SK-N-SH (cell line): ENCODE measurements around the gene YOD1. TPM values are rescaled to one million over a fixed set of nuclear protein-coding genes. Genes with fewer than 3 reads are reported as not detected.

Experiments used
- CTCF ChIA-PET: fragments of 300-600, 350-600 bp; formaldehyde crosslinking; extraction: SDS; loops from one replicate; lab custom pipeline; 2021; lab: Yijun Ruan, JAX
- POLR2A ChIA-PET: fragments of 350-600 bp; sonication (Branson Sonifier 250); formaldehyde crosslinking; extraction: SDS; loops from one replicate; lab custom pipeline; 2020; ENCODE audit warnings: antibody characterized with exemption, inconsistent platforms; lab: Yijun Ruan, JAX
- DNase-seq: peaks from one replicate; pipeline ENCODE4 v3.0.0; 2012
- H2AFZ ChIP-seq: fragments of 200-600 bp; sonication (generic); 2 replicates; pipeline ENCODE4 v1.8.1; 2016; ENCODE audit warnings: antibody characterized with exemption, mild to moderate bottlenecking, low read depth
- H3F3A ChIP-seq: fragments of 200-600 bp; sonication (generic); replicated peaks from 2 replicates; pipeline ENCODE3; 2016; ENCODE audit warnings: antibody characterized with exemption, mild to moderate bottlenecking; ENCODE audit not compliant: insufficient read depth
- H3K27ac ChIP-seq, 2 experiments: fragments of 200-500 bp in 1 of 2; fragments of 200-600 bp in 1 of 2; sonication (Bioruptor generic) in 1 of 2; sonication (generic), shearing (Covaris generic) in 1 of 2; 2 replicates each; pipeline versions ENCODE4 v1.5.1 to v1.6.1; 2014 to 2016; ENCODE audit warnings: low read depth in 2 of 2, inconsistent platforms in 1 of 2, low read length in 1 of 2, mild to moderate bottlenecking in 1 of 2, mixed read lengths in 1 of 2
- H3K27me3 ChIP-seq: fragments of 200-600 bp; sonication (generic), shearing (Covaris generic); 2 replicates; pipeline ENCODE4 v1.6.1; 2016; ENCODE audit warnings: mixed run types; ENCODE audit not compliant: insufficient read depth
- H3K36me3 ChIP-seq, 2 experiments: fragments of 200-500 bp in 1 of 2; fragments of 200-600 bp in 1 of 2; sonication (Bioruptor generic) in 1 of 2; sonication (generic) in 1 of 2; replicated peaks in 1 of 2; 2 replicates each; pipeline versions ENCODE3 to v1.5.1; 2014 to 2016; ENCODE audit warnings: low read length in 1 of 2, mild to moderate bottlenecking in 1 of 2; ENCODE audit not compliant: insufficient read depth in 2 of 2, control insufficient read depth in 1 of 2
- H3K4me1 ChIP-seq, 2 experiments: fragments of 200-500 bp in 1 of 2; fragments of 200-600 bp in 1 of 2; sonication (Bioruptor generic) in 1 of 2; sonication (generic), shearing (Covaris generic) in 1 of 2; 2 replicates each; pipeline versions ENCODE4 v1.5.1 to v1.6.1; 2014 to 2016; ENCODE audit warnings: low read depth in 1 of 2, low read length in 1 of 2, mixed run types in 1 of 2; ENCODE audit not compliant: insufficient read depth in 2 of 2, control insufficient read depth in 1 of 2
- H3K4me2 ChIP-seq: fragments of 200-600 bp; sonication (generic), shearing (Covaris generic); 2 replicates; pipeline ENCODE4 v1.6.1; 2017; ENCODE audit warnings: mixed run types
- H3K4me3 ChIP-seq, 2 experiments: fragments of 200-500 bp in 1 of 2; fragments of 200-600 bp in 1 of 2; sonication (Bioruptor generic) in 1 of 2; sonication (generic), shearing (Covaris generic) in 1 of 2; 2 replicates each; pipeline versions ENCODE4 v1.5.1 to v1.8.1; 2014 to 2016; ENCODE audit warnings: low read depth in 2 of 2, inconsistent platforms in 1 of 2, low read length in 1 of 2, mild to moderate bottlenecking in 1 of 2, mixed read lengths in 1 of 2, moderate library complexity in 1 of 2
- H3K79me2 ChIP-seq: fragments of 200-600 bp; sonication (generic); 2 replicates; pipeline ENCODE4 v1.8.1; 2017; ENCODE audit warnings: mild to moderate bottlenecking; ENCODE audit not compliant: insufficient read depth
- H3K9ac ChIP-seq: fragments of 200-600 bp; sonication (generic); 2 replicates; pipeline ENCODE4 v1.6.1; 2017; ENCODE audit warnings: mixed run types
- H3K9me2 ChIP-seq: fragments of 200-600 bp; sonication (generic); 2 replicates; pipeline ENCODE4 v1.6.1; 2017; ENCODE audit warnings: mixed run types
- H3K9me3 ChIP-seq: fragments of 200-600 bp; sonication (generic); 2 replicates; pipeline ENCODE4 v1.6.1; 2017; ENCODE audit warnings: mixed run types, mild to moderate bottlenecking, moderate library complexity
- H4K20me1 ChIP-seq: fragments of 200-600 bp; sonication (generic); 2 replicates; pipeline ENCODE4 v1.6.1; 2017; ENCODE audit warnings: mild to moderate bottlenecking, mixed run types; ENCODE audit not compliant: insufficient read depth
- EZH2phosphoT487 ChIP-seq: fragments of 200-600 bp; sonication (generic); IDR thresholded peaks from 2 replicates; pipeline ENCODE4 v1.6.1; 2017; ENCODE audit warnings: low read depth, mixed run types, mild to moderate bottlenecking, antibody characterized with exemption, moderate library complexity, borderline replicate concordance
- FOSL2 ChIP-seq: IDR thresholded peaks from 2 replicates; pipeline ENCODE4 v1.4.0; 2012; ENCODE audit warnings: low read depth, mild to moderate bottlenecking, moderate library complexity, borderline replicate concordance
- FOXJ3 ChIP-seq: sonication (generic); formaldehyde crosslinking; IDR thresholded peaks from 2 replicates; pipeline ENCODE4 v1.5.1; 2020; ENCODE audit warnings: mild to moderate bottlenecking, missing genetic modification reagents
- GATA2 ChIP-seq: sonication (generic); formaldehyde crosslinking; IDR thresholded peaks from 2 replicates; pipeline ENCODE4 v1.5.0; 2020; ENCODE audit warnings: mild to moderate bottlenecking, missing genetic modification reagents
- JUND ChIP-seq: IDR thresholded peaks from 2 replicates; pipeline ENCODE4 v1.4.0; 2012
- POLR2AphosphoS5 ChIP-seq: IDR thresholded peaks from 2 replicates; pipeline ENCODE4 v1.6.1; 2012; ENCODE audit warnings: low read depth, low read length
- RCOR1 ChIP-seq: fragments of 150-350 bp; IDR thresholded peaks from 2 replicates; pipeline ENCODE4 v1.6.1; 2017; ENCODE audit warnings: antibody characterized with exemption, low read length
- SMC3 ChIP-seq: IDR thresholded peaks from 2 replicates; pipeline ENCODE4 v1.6.1; 2012; ENCODE audit warnings: low read depth, low read length, improper control_type of control experiment
- TEAD4 ChIP-seq: IDR thresholded peaks from 2 replicates; pipeline ENCODE4 v1.4.0; 2012; ENCODE audit warnings: mild to moderate bottlenecking, borderline replicate concordance; ENCODE audit not compliant: insufficient read depth
- YY1 ChIP-seq: IDR thresholded peaks from 2 replicates; pipeline ENCODE4 v1.4.0; 2012; ENCODE audit warnings: low read depth, mild to moderate bottlenecking
- WGBS: methylation state at CpG from one replicate; pipeline ENCODE4 v1.1.6; 2017; ENCODE audit warnings: low lambda C conversion rate; 5-methylcytosine and 5-hydroxymethylcytosine counted together
- polyA plus RNA-seq, 3 experiments: library from polyadenylated mRNA; depleted of rRNA; stranded (reverse); fragments of >200 nt; gene quantifications; 2 replicates each; pipeline ENCODE4 v1.2.3, GENCODE V29; 2012
- TF ChIP-seq, protein P1 (sequence below): fragments of 150-350 bp; IDR thresholded peaks from 2 replicates; pipeline ENCODE4 v1.6.1; 2017; ENCODE audit warnings: antibody characterized with exemption, low read length, low read depth, borderline replicate concordance
- TF ChIP-seq, protein P2 (sequence below): IDR thresholded peaks from 2 replicates; pipeline ENCODE4; 2012

Gene YOD1
- polyA plus RNA-seq (2012; rRNA removed), result 0.79 and 0.91 TPM in 2 replicates
- polyA plus RNA-seq (2012; cell fraction: cytosol; rRNA removed), result 1.1 TPM in 2 replicates
- 1.4 and 2.5 TPM in 2 replicates for polyA plus RNA-seq (2012; cell fraction: nucleus; rRNA removed)

DNA sequence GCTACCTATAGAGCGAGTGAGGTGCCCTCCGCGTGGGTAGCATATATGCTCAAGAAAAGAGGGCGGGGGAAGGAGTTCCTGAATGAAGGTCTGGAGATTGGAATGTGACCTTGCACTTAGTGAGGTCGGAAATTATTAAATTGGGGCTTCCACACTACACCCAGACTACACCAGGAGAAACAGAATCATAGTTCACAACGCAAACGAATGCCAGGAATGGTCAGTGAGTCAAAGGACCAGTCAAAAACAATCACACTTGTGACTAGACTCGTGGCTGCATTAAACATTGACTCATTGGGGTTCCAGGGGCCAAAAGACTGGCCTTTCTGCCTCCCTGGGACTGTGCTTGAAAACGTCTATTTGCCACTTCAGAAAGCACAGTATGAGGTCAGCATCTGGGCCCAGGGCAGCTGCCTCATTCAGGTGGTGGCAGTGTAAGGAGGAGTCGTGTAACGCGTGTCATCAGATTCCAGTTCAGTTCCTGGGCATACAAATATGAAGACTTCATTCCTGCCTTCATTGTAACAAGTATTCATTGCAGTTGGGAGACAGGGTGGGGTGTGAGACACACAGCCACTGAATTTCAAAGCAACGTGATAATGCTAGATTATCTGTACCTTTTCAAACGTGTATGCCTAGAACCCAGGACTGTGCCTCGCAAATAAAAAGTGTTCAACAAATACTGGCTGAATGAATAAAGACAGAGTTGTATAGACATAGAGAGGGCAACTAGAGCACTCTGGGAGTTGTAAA, at the start of gene YOD1:
Gene YOD1, minus strand, starts transcription at position 18 of the 753 bp plus-strand sequence. CDS start 178 bp downstream, outside the sequence.
- H3K9me2 ChIP-seq, result no peaks in the 10 kb centered on the region
- H3K27me3 ChIP-seq, result no peaks in the 10 kb centered on the region
- H3K4me2 ChIP-seq, result peak within 1 kb of the TSS; percentile 90
- DNase-seq, result no peak
- H3K4me1 ChIP-seq, result peaks cover 23 to 26% of the 10 kb centered on the region in 2 experiments
- peak within 1 kb of the TSS; percentile 96 for H3K9ac ChIP-seq
- TF ChIP-seq FOSL2 (peak; percentile 23; the same call in 1 of the 2 replicates), JUND (0 out of 2 replicates have a peak, but pooled peaks have one; percentile 11)
- TF ChIP-seq, protein P1, sequence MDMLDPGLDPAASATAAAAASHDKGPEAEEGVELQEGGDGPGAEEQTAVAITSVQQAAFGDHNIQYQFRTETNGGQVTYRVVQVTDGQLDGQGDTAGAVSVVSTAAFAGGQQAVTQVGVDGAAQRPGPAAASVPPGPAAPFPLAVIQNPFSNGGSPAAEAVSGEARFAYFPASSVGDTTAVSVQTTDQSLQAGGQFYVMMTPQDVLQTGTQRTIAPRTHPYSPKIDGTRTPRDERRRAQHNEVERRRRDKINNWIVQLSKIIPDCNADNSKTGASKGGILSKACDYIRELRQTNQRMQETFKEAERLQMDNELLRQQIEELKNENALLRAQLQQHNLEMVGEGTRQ, result no peak
- peak within 1 kb of the TSS; percentile 94 to 97 for H3K4me3 ChIP-seq
- H2AFZ ChIP-seq, result peak within 1 kb of the TSS; percentile 96
- peaks cover 17% of the 10 kb centered on the region for H3F3A ChIP-seq
- 25% methylated on average over 13 of the region's 15 CpGs for WGBS
- POLR2A ChIA-PET, result no interaction called here
- peak within 1 kb of the TSS; percentile 77 to 89 for H3K27ac ChIP-seq
- CTCF ChIA-PET, result interaction anchor here (0.9 to 2.0 kb wide), 5 partner anchors 10 to 448 kb away, joined by 3 to 30 read pairs (median 3); no protein-coding TSS in a partner anchor
- peaks cover 13% of the 10 kb centered on the region for H4K20me1 ChIP-seq
- H3K79me2 ChIP-seq, result peaks cover 44% of the 10 kb centered on the region
- peaks cover 25 to 32% of the 10 kb centered on the region in 2 experiments for H3K36me3 ChIP-seq
- no peaks in the 10 kb centered on the region for H3K9me3 ChIP-seq

DNA sequence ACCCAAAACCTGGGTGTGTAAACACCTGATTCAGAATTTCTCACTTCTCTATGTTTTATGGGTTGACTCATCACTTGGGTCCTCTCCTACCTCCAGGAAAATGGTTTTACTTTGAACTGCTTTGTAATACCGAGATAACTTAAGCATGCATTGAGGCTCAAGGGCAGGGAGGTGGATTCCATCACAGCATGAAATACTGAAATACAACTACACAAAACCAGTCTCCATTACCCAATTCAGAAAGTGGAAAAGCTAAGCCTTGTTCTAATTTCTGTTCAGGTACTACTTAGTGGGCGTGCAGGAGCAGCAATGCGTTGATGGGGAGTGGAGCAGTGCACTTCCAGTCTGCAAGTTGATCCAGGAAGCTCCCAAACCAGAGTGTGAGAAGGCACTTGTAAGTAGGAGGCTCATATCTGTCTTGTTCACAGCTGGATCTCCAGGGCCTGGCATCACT, 46.9 kb upstream of the YOD1 start:
- Histone ChIP-seq H3K9me3 (no peaks in the 10 kb centered on the region; the same call in 1 of the 2 replicates), H3K27me3 (peaks cover 25% of the 10 kb centered on the region; the same call in 1 of the 2 replicates), H3K36me3 (no peaks in the 10 kb centered on the region), H3K4me2 (no peak overlapping the region), H3K9me2 (no peaks in the 10 kb centered on the region), H3K9ac (no peak overlapping the region), H3F3A (no peaks in the 10 kb centered on the region), H3K27ac (no peak overlapping the region), H2AFZ (no peak overlapping the region), H3K4me3 (no peak overlapping the region), H3K4me1 (no peaks in the 10 kb centered on the region), H4K20me1 (no peaks in the 10 kb centered on the region), H3K79me2 (no peaks in the 10 kb centered on the region)
- POLR2A ChIA-PET, result no interaction called here
- 0% methylated on average over 3 of the region's 3 CpGs for WGBS
- CTCF ChIA-PET, result interaction anchor here (1.1 kb wide), 1 partner anchor 14 kb away, joined by 4 read pairs; no protein-coding TSS in a partner anchor
- TF ChIP-seq FOXJ3 (CRISPR knock-in tag) (no peak), RCOR1 (no peak), GATA2 (no peak), TEAD4 (no peak), SMC3 (no peak), POLR2AphosphoS5 (no peak), EZH2phosphoT487 (no peak), YY1 (no peak)
- TF ChIP-seq, protein P2, sequence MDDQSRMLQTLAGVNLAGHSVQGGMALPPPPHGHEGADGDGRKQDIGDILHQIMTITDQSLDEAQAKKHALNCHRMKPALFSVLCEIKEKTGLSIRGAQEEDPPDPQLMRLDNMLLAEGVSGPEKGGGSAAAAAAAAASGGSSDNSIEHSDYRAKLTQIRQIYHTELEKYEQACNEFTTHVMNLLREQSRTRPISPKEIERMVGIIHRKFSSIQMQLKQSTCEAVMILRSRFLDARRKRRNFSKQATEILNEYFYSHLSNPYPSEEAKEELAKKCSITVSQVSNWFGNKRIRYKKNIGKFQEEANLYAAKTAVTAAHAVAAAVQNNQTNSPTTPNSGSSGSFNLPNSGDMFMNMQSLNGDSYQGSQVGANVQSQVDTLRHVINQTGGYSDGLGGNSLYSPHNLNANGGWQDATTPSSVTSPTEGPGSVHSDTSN, result no peak
- no peak for DNase-seq
